GM20000 (cell line): Measurements from ENCODE around the gene LRP5.

Experiments
- DNase-seq: peaks from one replicate; pipeline ENCODE4 v3.0.0; 2012; ENCODE audit warnings: low spot score
- TF ChIP-seq, protein P1 (sequence below): IDR thresholded peaks from 2 replicates; pipeline ENCODE4 v1.5.1; 2012; ENCODE audit warnings: mild to moderate bottlenecking, control low read depth; ENCODE audit errors: extremely low read depth, missing control alignments

Gene LRP5

DNA sequence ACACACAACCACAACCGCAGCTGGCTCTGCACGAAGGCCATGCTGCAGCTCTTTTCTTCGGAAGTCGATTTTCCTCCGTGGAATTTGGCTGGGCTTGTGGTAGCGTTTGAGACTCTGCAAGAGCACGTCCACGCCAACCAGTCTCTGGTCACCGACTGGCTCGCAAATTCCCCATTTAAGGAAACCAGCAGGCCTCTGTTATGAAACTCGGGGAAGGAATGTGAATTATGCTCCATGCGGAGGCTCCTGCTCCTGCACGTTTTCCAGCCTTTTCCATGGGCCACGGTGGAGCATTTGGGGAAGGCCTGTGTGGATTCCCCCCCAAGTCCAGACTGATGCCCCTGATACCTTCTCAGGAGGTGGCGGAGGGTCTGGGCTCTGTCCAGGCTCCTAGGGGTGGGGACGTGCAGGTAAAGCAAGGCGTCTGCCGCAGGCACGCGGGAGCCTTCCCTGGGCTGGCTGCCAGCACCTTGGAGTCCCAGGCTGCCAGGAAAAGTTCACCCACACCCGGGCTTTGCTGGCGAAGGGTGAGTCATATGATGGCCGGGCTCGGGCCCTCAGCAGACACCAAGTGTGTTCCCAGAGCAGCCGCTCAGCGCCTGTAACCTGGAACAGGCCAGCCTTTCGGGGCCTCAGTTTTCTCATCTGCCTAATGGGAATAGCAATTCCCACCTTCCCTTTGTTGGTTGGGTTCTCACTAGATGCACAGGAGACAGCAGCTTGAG lies 41.9 kb downstream of the LRP5 start:
- TF ChIP-seq, protein P1, sequence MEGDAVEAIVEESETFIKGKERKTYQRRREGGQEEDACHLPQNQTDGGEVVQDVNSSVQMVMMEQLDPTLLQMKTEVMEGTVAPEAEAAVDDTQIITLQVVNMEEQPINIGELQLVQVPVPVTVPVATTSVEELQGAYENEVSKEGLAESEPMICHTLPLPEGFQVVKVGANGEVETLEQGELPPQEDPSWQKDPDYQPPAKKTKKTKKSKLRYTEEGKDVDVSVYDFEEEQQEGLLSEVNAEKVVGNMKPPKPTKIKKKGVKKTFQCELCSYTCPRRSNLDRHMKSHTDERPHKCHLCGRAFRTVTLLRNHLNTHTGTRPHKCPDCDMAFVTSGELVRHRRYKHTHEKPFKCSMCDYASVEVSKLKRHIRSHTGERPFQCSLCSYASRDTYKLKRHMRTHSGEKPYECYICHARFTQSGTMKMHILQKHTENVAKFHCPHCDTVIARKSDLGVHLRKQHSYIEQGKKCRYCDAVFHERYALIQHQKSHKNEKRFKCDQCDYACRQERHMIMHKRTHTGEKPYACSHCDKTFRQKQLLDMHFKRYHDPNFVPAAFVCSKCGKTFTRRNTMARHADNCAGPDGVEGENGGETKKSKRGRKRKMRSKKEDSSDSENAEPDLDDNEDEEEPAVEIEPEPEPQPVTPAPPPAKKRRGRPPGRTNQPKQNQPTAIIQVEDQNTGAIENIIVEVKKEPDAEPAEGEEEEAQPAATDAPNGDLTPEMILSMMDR, result no peak
- DNase-seq, result no peak

DNA sequence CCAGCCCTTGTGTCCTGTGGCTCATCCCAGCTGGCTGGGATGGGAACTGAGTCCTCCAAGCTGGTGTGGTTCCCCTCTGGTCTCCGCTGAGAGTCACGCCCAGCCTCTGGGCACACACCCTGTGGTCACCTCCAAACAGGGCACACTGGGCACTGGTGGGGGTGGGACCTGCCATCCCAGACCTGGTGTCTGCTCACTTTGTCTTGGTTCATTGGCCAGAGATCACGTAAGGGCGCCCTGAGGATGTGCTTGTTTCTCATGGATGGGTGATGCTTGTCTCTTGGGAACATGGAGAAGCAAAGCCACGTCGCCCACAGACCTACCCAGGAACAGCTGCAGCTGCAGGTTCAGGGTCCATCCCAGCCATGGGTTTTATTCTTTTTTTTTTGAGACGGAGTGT lies 43.1 kb downstream of the LRP5 start:
- TF ChIP-seq, protein P1, result no peak
- DNase-seq, result no peak

DNA sequence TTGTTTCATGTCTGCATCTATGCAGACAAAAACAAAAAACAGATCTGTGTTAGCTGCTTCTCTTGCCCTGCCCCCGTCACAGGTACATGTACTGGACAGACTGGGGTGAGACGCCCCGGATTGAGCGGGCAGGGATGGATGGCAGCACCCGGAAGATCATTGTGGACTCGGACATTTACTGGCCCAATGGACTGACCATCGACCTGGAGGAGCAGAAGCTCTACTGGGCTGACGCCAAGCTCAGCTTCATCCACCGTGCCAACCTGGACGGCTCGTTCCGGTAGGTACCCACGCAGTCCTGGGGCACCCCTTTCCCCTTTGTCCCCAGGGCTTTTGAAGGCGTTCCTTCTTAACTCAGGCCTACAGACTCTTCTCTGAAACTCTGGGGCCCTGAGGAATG lies 45.2 kb downstream of the LRP5 start:
- TF ChIP-seq, protein P1, result no peak
- no peak for DNase-seq

DNA sequence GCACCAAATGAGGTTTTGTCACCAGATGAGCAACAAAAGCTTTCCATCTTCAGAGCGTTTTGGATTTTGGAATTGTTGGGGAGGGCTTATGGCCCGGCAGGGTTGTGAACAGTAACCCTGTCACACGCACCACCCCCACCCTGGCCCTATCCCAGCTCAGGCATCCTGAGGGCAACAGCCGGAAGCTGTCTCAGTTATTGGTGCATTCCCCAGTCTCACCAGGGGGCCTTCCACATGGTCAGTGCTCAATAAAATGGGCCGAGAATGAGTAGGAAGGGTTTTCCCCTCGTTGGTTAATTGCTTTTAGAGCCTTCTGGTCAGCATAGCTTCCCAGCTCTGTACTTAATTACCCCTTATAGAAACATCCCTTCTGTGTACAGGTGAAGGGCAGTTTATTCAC lies 46.0 kb downstream of the LRP5 start:
- TF ChIP-seq, protein P1, result no peak
- no peak for DNase-seq

DNA sequence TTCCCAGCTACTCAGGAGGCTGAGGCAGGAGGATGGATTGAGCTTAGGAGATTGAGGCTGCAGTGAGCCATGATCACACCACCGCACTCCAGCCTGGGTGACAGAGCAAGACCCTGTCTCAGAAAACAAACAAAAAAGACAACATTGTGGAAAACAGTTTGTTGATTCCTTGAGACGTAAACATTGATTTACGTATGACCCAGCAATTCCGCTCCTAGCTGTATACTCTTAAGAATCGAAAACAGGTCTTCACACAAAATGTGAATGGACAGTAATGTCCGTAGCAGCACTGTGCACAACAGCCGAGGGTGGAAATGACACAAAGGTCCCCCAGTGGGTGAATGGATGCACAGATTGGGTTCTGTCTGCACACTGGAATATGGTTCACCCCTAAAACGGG lies 49.3 kb downstream of the LRP5 start:
- TF ChIP-seq, protein P1, result no peak

DNA sequence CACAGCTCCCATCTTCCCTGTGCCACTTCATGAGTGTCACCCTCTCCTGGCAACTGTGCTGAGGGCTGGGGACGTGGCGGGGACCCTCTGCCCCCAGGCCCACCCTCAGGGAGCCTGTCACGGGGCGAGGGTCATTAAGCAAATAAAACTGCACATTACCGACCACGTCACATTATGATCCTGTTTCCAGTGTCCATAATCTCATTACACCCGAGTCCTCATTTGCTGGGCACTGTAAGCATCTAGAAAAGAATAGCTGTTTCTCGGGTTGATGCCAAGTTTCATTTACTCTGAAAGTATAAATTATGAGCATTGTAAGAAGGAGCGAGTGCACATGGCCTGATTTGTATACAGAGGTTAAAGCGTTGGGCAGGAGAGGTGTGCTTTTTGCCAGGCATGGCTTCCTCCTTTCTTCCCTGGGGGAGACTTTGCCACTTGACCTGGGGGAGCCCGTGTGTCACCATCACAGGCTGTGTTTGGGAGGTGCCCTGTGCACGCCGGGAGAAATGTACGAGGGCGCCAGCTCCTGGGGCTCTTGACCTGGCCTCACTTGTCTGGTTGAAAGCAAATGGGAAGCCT lies 50.5 kb downstream of the LRP5 start:
- DNase-seq, result no peak
- TF ChIP-seq, protein P1, result no peak

More for the DNA sequence above, 49.3 kb downstream of the LRP5 start:
- DNase-seq, result no peak

DNA sequence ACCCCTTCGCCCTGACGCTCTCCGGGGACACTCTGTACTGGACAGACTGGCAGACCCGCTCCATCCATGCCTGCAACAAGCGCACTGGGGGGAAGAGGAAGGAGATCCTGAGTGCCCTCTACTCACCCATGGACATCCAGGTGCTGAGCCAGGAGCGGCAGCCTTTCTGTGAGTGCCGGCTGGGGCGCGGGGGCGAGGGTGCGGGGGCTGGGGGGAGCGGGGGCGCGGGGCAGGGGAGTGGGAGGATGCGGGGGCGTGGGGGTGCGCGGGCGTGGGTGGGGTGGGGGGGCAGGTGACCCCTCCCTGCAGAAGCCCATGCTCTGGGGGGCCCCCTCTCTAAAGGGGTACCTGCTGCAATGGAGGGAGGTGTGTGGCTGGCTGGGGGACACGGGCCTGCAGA lies 51.4 kb downstream of the LRP5 start:
- TF ChIP-seq, protein P1, result no peak
- DNase-seq, result no peak
